CD14-positive monocyte (primary cell): ENCODE data around the gene ROR1. TPM values are rescaled to one million over a fixed set of nuclear protein-coding genes. Genes with fewer than 3 reads are reported as not detected.

Experiments
- DNase-seq, 3 donors: peaks; one replicate each; pipeline ENCODE4 v3.0.0-alpha.2; 2011 to 2022
- H2AFZ ChIP-seq: 2 replicates; pipeline ENCODE4 v1.6.0; 2012; ENCODE audit warnings: mild to moderate bottlenecking, low read depth, low read length, inconsistent platforms; ENCODE audit not compliant: insufficient read depth, poor library complexity, severe bottlenecking
- H3K27ac ChIP-seq, 2 donors: 1 replicate in 1 of 2; 2 replicates in 1 of 2; pipeline ENCODE4 v1.5.1; 2012 to 2013; ENCODE audit warnings: low read length in 2 of 2, control low read depth in 1 of 2, inconsistent platforms in 1 of 2, low read depth in 1 of 2, mild to moderate bottlenecking in 1 of 2
- H3K27me3 ChIP-seq, 2 donors: one replicate each; pipeline versions ENCODE4 v1.6.0 to v1.6.1; 2011 to 2013; ENCODE audit warnings: low read length in 2 of 2; ENCODE audit not compliant: control insufficient read depth in 2 of 2, insufficient read depth in 2 of 2
- H3K36me3 ChIP-seq, 2 donors: replicated peaks in 1 of 2; 1 replicate in 1 of 2; 2 replicates in 1 of 2; pipeline versions ENCODE4 v1.5.1 to v1.6.1; 2012 to 2013; ENCODE audit warnings: low read length in 2 of 2, control low read depth in 1 of 2, inconsistent platforms in 1 of 2, mild to moderate bottlenecking in 1 of 2; ENCODE audit not compliant: insufficient read depth in 2 of 2, control insufficient read depth in 1 of 2
- H3K4me1 ChIP-seq, 2 donors: 1 replicate in 1 of 2; 2 replicates in 1 of 2; pipeline versions ENCODE4 v1.5.1 to v1.6.1; 2012 to 2013; ENCODE audit warnings: low read length in 2 of 2, control low read depth in 1 of 2, inconsistent platforms in 1 of 2, mild to moderate bottlenecking in 1 of 2, moderate library complexity in 1 of 2; ENCODE audit not compliant: insufficient read depth in 2 of 2, control insufficient read depth in 1 of 2
- H3K4me2 ChIP-seq: replicated peaks from 2 replicates; pipeline ENCODE3; 2012; ENCODE audit warnings: low read length, moderate library complexity, mild to moderate bottlenecking; ENCODE audit not compliant: poor library complexity, severe bottlenecking; ENCODE audit errors: extremely low read depth
- H3K4me3 ChIP-seq, 3 experiments: fragments of 200-600 bp in 1 of 3; sonication (generic) in 1 of 3; replicated peaks in 1 of 3; 1 replicate in 2 of 3; 2 replicates in 1 of 3; pipeline ENCODE4 v1.5.1; 2011 to 2013; ENCODE audit warnings: low read length in 3 of 3, mild to moderate bottlenecking in 3 of 3, control low read depth in 2 of 3, low read depth in 2 of 3, inconsistent platforms in 1 of 3, moderate library complexity in 1 of 3
- H3K79me2 ChIP-seq: 2 replicates; pipeline ENCODE4 v1.6.0; 2012; ENCODE audit warnings: mild to moderate bottlenecking, control low read depth, inconsistent platforms, low read length, moderate library complexity; ENCODE audit not compliant: insufficient read depth
- H3K9ac ChIP-seq: 2 replicates; pipeline ENCODE4 v1.6.0; 2017; ENCODE audit warnings: low read length, mild to moderate bottlenecking; ENCODE audit not compliant: insufficient read depth, poor library complexity, severe bottlenecking
- H3K9me3 ChIP-seq, 2 donors: replicated peaks in 1 of 2; 1 replicate in 1 of 2; 2 replicates in 1 of 2; pipeline versions ENCODE4 v1.5.1 to v1.6.1; 2012 to 2013; ENCODE audit warnings: low read length in 2 of 2, control low read depth in 1 of 2; ENCODE audit not compliant: control insufficient read depth in 1 of 2, insufficient read depth in 1 of 2
- H4K20me1 ChIP-seq: 2 replicates; pipeline ENCODE4 v1.6.0; 2012; ENCODE audit warnings: mild to moderate bottlenecking, low read length, control low read depth, moderate library complexity; ENCODE audit not compliant: insufficient read depth
- H3K27ac Mint-ChIP-seq, 7 donors: one replicate each; pipeline ENCODE4 v1.8.0; 2020; ENCODE audit warnings: mild to moderate bottlenecking in 7 of 7, mixed read lengths in 7 of 7, moderate library complexity in 6 of 7, inconsistent platforms in 2 of 7
- H3K27me3 Mint-ChIP-seq, 3 donors: one replicate each; pipeline ENCODE4 v1.8.0; 2021 to 2022; ENCODE audit warnings: low read depth in 3 of 3, mild to moderate bottlenecking in 3 of 3, mixed read lengths in 3 of 3, moderate library complexity in 3 of 3, inconsistent platforms in 1 of 3
- H3K36me3 Mint-ChIP-seq, 2 donors: one replicate each; pipeline ENCODE4 v1.8.0; 2020; ENCODE audit warnings: mixed read lengths in 2 of 2, inconsistent platforms in 1 of 2, mild to moderate bottlenecking in 1 of 2
- H3K4me1 Mint-ChIP-seq: one replicate; pipeline ENCODE4 v1.8.0; 2020; ENCODE audit warnings: mild to moderate bottlenecking, mixed read lengths
- H3K4me3 Mint-ChIP-seq, 2 donors: one replicate each; pipeline ENCODE4 v1.8.0; 2020; ENCODE audit warnings: mild to moderate bottlenecking in 2 of 2, mixed read lengths in 2 of 2, moderate library complexity in 1 of 2
- H3K9me3 Mint-ChIP-seq, 7 donors: one replicate each; pipeline ENCODE4 v1.8.0; 2020 to 2022; ENCODE audit warnings: mixed read lengths in 7 of 7, mild to moderate bottlenecking in 6 of 7, moderate library complexity in 6 of 7, inconsistent platforms in 2 of 7
- WGBS: methylation state at CpG from one replicate; pipeline ENCODE4 v1.1.5; 2013; ENCODE audit warnings: missing lambda C conversion rate; ENCODE audit not compliant: insufficient coverage; 5-methylcytosine and 5-hydroxymethylcytosine counted together
- intact Hi-C, 2 donors: fragments of 100-400 bp; cut with micrococcal nuclease; formaldehyde crosslinking; loops; one replicate each; pipeline versions ENCODE4 v1.15.0 to v1.15.1; 2023
- polyA plus RNA-seq, 3 donors: library from polyadenylated mRNA; depleted of rRNA in 1 of 3; unstranded in 2 of 3; stranded (reverse) in 1 of 3; fragments of 300-500 nt in 2 of 3; fragments of >200 nt in 1 of 3; fragmentation: Illumina TruSeq in 2 of 3; gene quantifications; 1 replicate in 2 of 3; 2 replicates in 1 of 3; pipeline ENCODE4 v1.2.3, GENCODE V29; 2012 to 2021
- TF ChIP-seq, protein P1 (sequence below): fragments of 200-600 bp; IDR thresholded peaks from one replicate; pipeline ENCODE4 v1.8.0; 2022; ENCODE audit warnings: antibody characterized with exemption, mild to moderate bottlenecking

Gene ROR1
- polyA plus RNA-seq, 3 donors: not detected

DNA sequence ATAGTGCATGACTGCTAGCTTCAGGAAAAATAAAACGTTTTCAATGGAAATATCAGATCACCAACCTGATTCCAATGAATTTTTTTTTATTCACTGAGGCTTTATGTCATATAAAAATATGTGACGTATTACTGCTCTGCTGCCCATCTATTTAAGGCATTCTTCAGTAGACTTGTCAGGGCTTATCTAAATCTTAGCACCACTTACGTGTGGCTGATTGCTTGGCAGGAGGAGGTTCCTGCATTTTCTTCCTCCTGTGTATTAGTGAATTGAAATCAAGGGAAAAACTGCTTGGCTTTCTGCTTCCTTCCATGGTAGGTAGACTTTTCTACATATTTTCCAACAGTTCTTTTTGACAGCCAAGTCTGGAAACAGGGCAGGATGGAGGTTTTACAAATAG lies 80.3 kb downstream of the ROR1 start:
- intact Hi-C loops: no loop called here
- Histone ChIP-seq H2AFZ (no peak overlapping the region), H3K9ac (no peak overlapping the region), H3K27ac (no peak overlapping the region), H3K9me3 (no peaks in the 10 kb centered on the region), H4K20me1 (no peaks in the 10 kb centered on the region), H3K79me2 (no peaks in the 10 kb centered on the region), H3K4me1 (no peaks in the 10 kb centered on the region), H3K4me3 (no peak overlapping the region), H3K4me2 (no peak overlapping the region), H3K36me3 (no peaks in the 10 kb centered on the region), H3K27me3 (no peaks in the 10 kb centered on the region)
- Mint-ChIP-seq H3K4me3 (no peak overlapping the region), H3K27me3 (peaks cover 0 to 3% (median 1%) of the 10 kb centered on the region in 3 donors), H3K27ac (no peak overlapping the region), H3K36me3 (no peaks in the 10 kb centered on the region), H3K4me1 (no peaks in the 10 kb centered on the region), H3K9me3 (peaks cover 0 to 12% (median 8%) of the 10 kb centered on the region in 7 donors)
- WGBS: no CpG with 5 or more reads among the region's 3 CpGs
- no peak for DNase-seq
- TF ChIP-seq, protein P1, sequence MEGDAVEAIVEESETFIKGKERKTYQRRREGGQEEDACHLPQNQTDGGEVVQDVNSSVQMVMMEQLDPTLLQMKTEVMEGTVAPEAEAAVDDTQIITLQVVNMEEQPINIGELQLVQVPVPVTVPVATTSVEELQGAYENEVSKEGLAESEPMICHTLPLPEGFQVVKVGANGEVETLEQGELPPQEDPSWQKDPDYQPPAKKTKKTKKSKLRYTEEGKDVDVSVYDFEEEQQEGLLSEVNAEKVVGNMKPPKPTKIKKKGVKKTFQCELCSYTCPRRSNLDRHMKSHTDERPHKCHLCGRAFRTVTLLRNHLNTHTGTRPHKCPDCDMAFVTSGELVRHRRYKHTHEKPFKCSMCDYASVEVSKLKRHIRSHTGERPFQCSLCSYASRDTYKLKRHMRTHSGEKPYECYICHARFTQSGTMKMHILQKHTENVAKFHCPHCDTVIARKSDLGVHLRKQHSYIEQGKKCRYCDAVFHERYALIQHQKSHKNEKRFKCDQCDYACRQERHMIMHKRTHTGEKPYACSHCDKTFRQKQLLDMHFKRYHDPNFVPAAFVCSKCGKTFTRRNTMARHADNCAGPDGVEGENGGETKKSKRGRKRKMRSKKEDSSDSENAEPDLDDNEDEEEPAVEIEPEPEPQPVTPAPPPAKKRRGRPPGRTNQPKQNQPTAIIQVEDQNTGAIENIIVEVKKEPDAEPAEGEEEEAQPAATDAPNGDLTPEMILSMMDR: no peak

DNA sequence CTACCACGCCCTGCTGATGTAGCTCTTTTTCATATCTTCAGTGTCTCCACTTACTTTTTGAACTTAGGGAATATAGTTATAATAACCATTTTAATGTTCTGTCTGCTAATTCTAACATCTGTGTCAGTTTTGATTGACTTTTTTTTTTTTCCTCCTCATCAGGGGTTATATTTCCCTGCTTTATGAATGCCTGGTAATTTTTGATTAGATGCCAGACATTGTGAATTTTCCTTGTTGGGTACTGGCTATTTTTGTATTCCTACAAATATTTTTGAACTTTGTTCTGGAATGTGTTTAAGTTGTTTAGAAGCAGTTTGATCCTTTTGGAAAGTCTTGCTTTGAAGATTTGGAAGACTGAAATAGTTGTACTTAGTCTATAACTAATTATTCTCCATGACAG lies 82.1 kb downstream of the ROR1 start:
- intact Hi-C loops: no loop called here
- no peak overlapping the region for H3K9ac ChIP-seq
- TF ChIP-seq, protein P1: no peak
- no peaks in the 10 kb centered on the region for H3K4me1 Mint-ChIP-seq
- no CpG with 5 or more reads among the region's 1 CpG for WGBS
- peaks cover 0 to 12% (median 9%) of the 10 kb centered on the region in 7 donors for H3K9me3 Mint-ChIP-seq
- no peaks in the 10 kb centered on the region for H3K36me3 Mint-ChIP-seq
- H3K79me2 ChIP-seq: no peaks in the 10 kb centered on the region
- no peaks in the 10 kb centered on the region for H3K4me1 ChIP-seq
- no peak overlapping the region for H3K4me3 ChIP-seq
- H3K27ac Mint-ChIP-seq: no peak overlapping the region
- H3K9me3 ChIP-seq: no peaks in the 10 kb centered on the region
- H3K4me2 ChIP-seq: no peak overlapping the region
- no peak overlapping the region for H2AFZ ChIP-seq
- no peaks in the 10 kb centered on the region for H3K36me3 ChIP-seq
- no peak overlapping the region for H3K4me3 Mint-ChIP-seq
- H4K20me1 ChIP-seq: no peaks in the 10 kb centered on the region
- no peak for DNase-seq
- H3K27me3 Mint-ChIP-seq: peaks cover 0 to 3% (median under 1%) of the 10 kb centered on the region in 3 donors
- no peak overlapping the region for H3K27ac ChIP-seq
- no peaks in the 10 kb centered on the region for H3K27me3 ChIP-seq
